HepG2 (cell line): ENCODE data around the gene NDUFV1. TPM values are rescaled to one million over a fixed set of nuclear protein-coding genes. Genes with fewer than 3 reads are reported as not detected.

Experiments used
- ATAC-seq: fragments of 200-7000 bp; cut with Tn5 transposase; 3 replicates; pipeline ENCODE4 v1.9.1; 2020; ENCODE audit warnings: mild to moderate bottlenecking, moderate library complexity
- BruUV-seq: library from RNA; stranded (reverse); fragments of 400-500 nt; replicated peaks from 2 replicates; lab custom pipeline; 2021; lab: Mats Ljungman, UMichigan
- CTCF ChIA-PET: fragments of 300-600 bp; formaldehyde crosslinking; extraction: SDS; loops from one replicate; lab custom pipeline; 2021; ENCODE audit warnings: low total read pairs, inconsistent platforms, low intra/inter-chr PET ratio; lab: Yijun Ruan, JAX
- POLR2A ChIA-PET: fragments of 350-600 bp; sonication (Branson Sonifier 250); formaldehyde crosslinking; loops from one replicate; lab custom pipeline; 2020; ENCODE audit warnings: antibody characterized with exemption, inconsistent platforms; lab: Yijun Ruan, JAX
- DNase-seq: peaks from one replicate; pipeline ENCODE4 v3.0.0-alpha.2; 2015; ENCODE audit warnings: low spot score
- FAIRE-seq: peaks from 3 replicates; lab custom pipeline; 2011; peaks lifted over from hg19 to GRCh38; lab: Jason Lieb, UNC
- H2AFZ ChIP-seq: one replicate; pipeline ENCODE4 v1.6.1; 2011; ENCODE audit warnings: low read length, inconsistent platforms
- H3K27ac ChIP-seq: fragments of 300-600 bp; 3 replicates; pipeline ENCODE4 v1.8.0; 2011; ENCODE audit warnings: mixed run types, mild to moderate bottlenecking, mixed read lengths, low read length, inconsistent platforms; ENCODE audit not compliant: insufficient read depth; ENCODE audit errors: extremely low read length
- H3K27me3 ChIP-seq, 2 experiments: fragments of 200-600 bp in 1 of 2; 2 replicates in 1 of 2; 3 replicates in 1 of 2; pipeline versions ENCODE4 v1.6.0 to v1.8.0; 2011; ENCODE audit warnings: low read length in 2 of 2, mild to moderate bottlenecking in 2 of 2, moderate library complexity in 2 of 2, inconsistent platforms in 1 of 2; ENCODE audit not compliant: insufficient read depth in 2 of 2, control insufficient read depth in 1 of 2
- H3K36me3 ChIP-seq, 2 experiments: fragments of 200-600 bp in 1 of 2; replicated peaks in 1 of 2; 2 replicates in 1 of 2; 3 replicates in 1 of 2; pipeline versions ENCODE4 v1.5.1 to v1.8.0; 2011; ENCODE audit warnings: low read length in 2 of 2, inconsistent platforms in 1 of 2; ENCODE audit not compliant: insufficient read depth in 2 of 2, control insufficient read depth in 1 of 2
- H3K4me1 ChIP-seq: 2 replicates; pipeline ENCODE4 v1.5.1; 2012; ENCODE audit warnings: low read length, inconsistent platforms; ENCODE audit not compliant: insufficient read depth
- H3K4me2 ChIP-seq: 2 replicates; pipeline ENCODE4 v1.6.0; 2011; ENCODE audit warnings: low read depth, low read length, inconsistent platforms
- H3K4me3 ChIP-seq, 3 experiments: fragments of 200-600 bp in 1 of 3; sonication (generic), shearing (Covaris generic) in 1 of 3; replicated peaks in 1 of 3; 2 replicates each; pipeline ENCODE4 v1.5.1; 2011 to 2016; ENCODE audit warnings: low read length in 3 of 3, inconsistent platforms in 2 of 3, low read depth in 2 of 3, mild to moderate bottlenecking in 2 of 3, control low read depth in 1 of 3, mixed read lengths in 1 of 3; ENCODE audit not compliant: insufficient read depth in 1 of 3
- H3K79me2 ChIP-seq: one replicate; pipeline ENCODE4 v1.6.1; 2011; ENCODE audit warnings: low read length, inconsistent platforms; ENCODE audit not compliant: insufficient read depth
- H3K9ac ChIP-seq: 2 replicates; pipeline ENCODE4 v1.6.0; 2011; ENCODE audit warnings: mild to moderate bottlenecking, low read depth, low read length, inconsistent platforms; ENCODE audit not compliant: insufficient read depth
- H3K9me3 ChIP-seq: 2 replicates; pipeline ENCODE4 v1.5.1; 2012; ENCODE audit warnings: mild to moderate bottlenecking, low read length
- H4K20me1 ChIP-seq: 2 replicates; pipeline ENCODE4 v1.6.0; 2011; ENCODE audit warnings: inconsistent platforms, mild to moderate bottlenecking, low read length, moderate library complexity; ENCODE audit not compliant: insufficient read depth
- AGO1 ChIP-seq: fragments of 200-400 bp; formaldehyde crosslinking; IDR thresholded peaks from 2 replicates; pipeline ENCODE4 v1.6.1; 2017; ENCODE audit warnings: mild to moderate bottlenecking, low read depth, low read length, moderate library complexity; ENCODE audit not compliant: poor library complexity, severe bottlenecking
- AKNA ChIP-seq: sonication (generic); formaldehyde crosslinking; IDR thresholded peaks from 2 replicates; pipeline ENCODE4 v1.4.0; 2020; ENCODE audit warnings: missing genetic modification reagents, borderline replicate concordance
- CC2D1A ChIP-seq: sonication (generic); formaldehyde crosslinking; IDR thresholded peaks from 2 replicates; pipeline ENCODE4 v1.8.1; 2023; ENCODE audit warnings: mild to moderate bottlenecking, missing genetic modification reagents
- CREBL2 ChIP-seq: sonication (generic); formaldehyde crosslinking; IDR thresholded peaks from 2 replicates; pipeline ENCODE4 v1.8.1; 2023; ENCODE audit warnings: missing genetic modification reagents, mild to moderate bottlenecking, borderline replicate concordance
- DNMT3B ChIP-seq: conservative IDR thresholded peaks from 2 replicates; pipeline ENCODE4 v1.6.1; 2016; ENCODE audit warnings: missing biosample characterization, control low read depth
- FOXJ3 ChIP-seq: sonication (generic); formaldehyde crosslinking; IDR thresholded peaks from 2 replicates; pipeline ENCODE4 v1.4.0; 2020; ENCODE audit warnings: missing genetic modification reagents, mild to moderate bottlenecking, borderline replicate concordance
- FOXM1 ChIP-seq: sonication (generic); formaldehyde crosslinking; IDR thresholded peaks from 2 replicates; pipeline ENCODE4 v1.5.0; 2020; ENCODE audit warnings: missing genetic modification reagents
- HNRNPL ChIP-seq: fragments of 200-400 bp; formaldehyde crosslinking; IDR thresholded peaks from 2 replicates; pipeline ENCODE4 v1.6.1; 2017; ENCODE audit warnings: mild to moderate bottlenecking, low read depth, low read length
- ZBTB7A ChIP-seq: sonication (generic); formaldehyde crosslinking; IDR thresholded peaks from 2 replicates; pipeline ENCODE4 v1.8.0; 2022; ENCODE audit warnings: mild to moderate bottlenecking, missing genetic modification reagents
- ZNF230 ChIP-seq: sonication (generic); formaldehyde crosslinking; IDR thresholded peaks from 2 replicates; pipeline ENCODE4 v1.4.0; 2020; ENCODE audit warnings: mild to moderate bottlenecking, missing genetic modification reagents
- WGBS: methylation state at CpG from one replicate; pipeline ENCODE4 v1.1.6; 2017; ENCODE audit warnings: low lambda C conversion rate; 5-methylcytosine and 5-hydroxymethylcytosine counted together
- in situ Hi-C: cut with HindIII; loops from 2 replicates; pipeline ENCODE4 v1.10.0; 2017; ENCODE audit warnings: low pct_unique_long_range_greater_than_20kb; ENCODE audit not compliant: extremely low pct_ligation_motif_present
- intact Hi-C: fragments of 100-400 bp; cut with micrococcal nuclease; formaldehyde crosslinking; loops from one replicate; pipeline ENCODE4 v1.10.0; 2022; ENCODE audit not compliant: unreplicated experiment
- polyA plus RNA-seq, 8 experiments: library from polyadenylated mRNA; depleted of rRNA in 3 of 8; stranded (reverse) in 7 of 8; unstranded in 1 of 8; fragments of >200 nt; fragmentation: Illumina TruSeq in 4 of 8; extraction: Trizol in 4 of 8; gene quantifications; 2 replicates each; pipeline versions ENCODE4 v1.2.1 to v1.2.3, GENCODE V29; 2011 to 2016; ENCODE audit warnings: low read depth in 4 of 8, missing spikeins in 1 of 8, mixed read lengths in 1 of 8; ENCODE audit not compliant: insufficient read depth in 1 of 8
- total RNA-seq, 5 experiments: library from RNA; depleted of rRNA; stranded (reverse); fragments of >200 nt; fragmentation: Illumina TruSeq; extraction: Trizol; gene quantifications; 2 replicates each; pipeline ENCODE4 v1.2.3, GENCODE V29; 2016; ENCODE audit warnings: low read depth in 1 of 5
- TF ChIP-seq, protein P1 (sequence below): sonication (generic); formaldehyde crosslinking; IDR thresholded peaks from 2 replicates; pipeline ENCODE4 v1.4.0; 2020; ENCODE audit warnings: missing genetic modification reagents
- TF ChIP-seq, protein P2 (sequence below): sonication (generic); formaldehyde crosslinking; IDR thresholded peaks from 2 replicates; pipeline ENCODE4 v1.5.1; 2020; ENCODE audit warnings: missing genetic modification reagents, mild to moderate bottlenecking, borderline replicate concordance
- TF ChIP-seq, protein P3 (sequence below): sonication (generic); formaldehyde crosslinking; IDR thresholded peaks from 2 replicates; pipeline ENCODE4 v1.4.0; 2020; ENCODE audit warnings: missing genetic modification reagents, mild to moderate bottlenecking, borderline replicate concordance

Gene NDUFV1
- total and polyA plus RNA-seq, 2 of the 13 experiments (the other 11 are each of a cell fraction or from before 2014, with no cell fraction given) = 88.9 to 137 TPM

DNA sequence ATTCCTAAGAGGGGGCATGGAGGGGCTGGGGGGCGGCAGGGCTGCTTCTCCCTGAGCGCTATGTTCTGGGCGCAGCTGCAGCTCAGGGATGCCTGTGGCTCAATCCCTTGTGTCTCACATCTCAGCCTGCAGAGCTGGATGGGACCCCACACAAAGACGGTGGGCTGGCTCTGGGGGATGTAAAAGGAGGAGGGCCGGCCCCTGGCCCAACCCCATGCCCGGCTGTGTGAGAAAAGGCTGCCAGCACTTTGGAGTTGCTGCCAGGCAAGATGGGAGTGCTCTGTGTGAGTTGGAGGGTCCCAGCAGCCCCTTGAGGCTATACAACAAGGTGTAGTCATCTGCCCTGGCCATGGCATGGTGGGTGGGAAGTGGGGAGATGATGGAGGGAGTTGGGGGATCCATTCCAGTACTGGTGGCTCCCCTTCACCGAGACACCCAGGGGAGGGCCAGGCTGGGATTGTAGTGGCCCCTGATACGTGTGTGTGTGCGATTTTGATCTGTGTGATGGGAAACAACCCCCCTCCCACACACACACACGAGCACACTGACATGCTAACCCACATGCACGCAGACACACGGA is 34.1 kb downstream of the NDUFV1 start:
- 87% methylated on average over 3 of the region's 12 CpGs for WGBS
- in situ Hi-C loops = no loop called here
- no peak for TF ChIP-seq CREBL2
- TF ChIP-seq, protein P1, sequence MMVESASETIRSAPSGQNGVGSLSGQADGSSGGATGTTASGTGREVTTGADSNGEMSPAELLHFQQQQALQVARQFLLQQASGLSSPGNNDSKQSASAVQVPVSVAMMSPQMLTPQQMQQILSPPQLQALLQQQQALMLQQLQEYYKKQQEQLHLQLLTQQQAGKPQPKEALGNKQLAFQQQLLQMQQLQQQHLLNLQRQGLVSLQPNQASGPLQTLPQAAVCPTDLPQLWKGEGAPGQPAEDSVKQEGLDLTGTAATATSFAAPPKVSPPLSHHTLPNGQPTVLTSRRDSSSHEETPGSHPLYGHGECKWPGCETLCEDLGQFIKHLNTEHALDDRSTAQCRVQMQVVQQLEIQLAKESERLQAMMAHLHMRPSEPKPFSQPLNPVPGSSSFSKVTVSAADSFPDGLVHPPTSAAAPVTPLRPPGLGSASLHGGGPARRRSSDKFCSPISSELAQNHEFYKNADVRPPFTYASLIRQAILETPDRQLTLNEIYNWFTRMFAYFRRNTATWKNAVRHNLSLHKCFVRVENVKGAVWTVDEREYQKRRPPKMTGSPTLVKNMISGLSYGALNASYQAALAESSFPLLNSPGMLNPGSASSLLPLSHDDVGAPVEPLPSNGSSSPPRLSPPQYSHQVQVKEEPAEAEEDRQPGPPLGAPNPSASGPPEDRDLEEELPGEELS (CRISPR knock-in tag) = no peak
- no peak for TF ChIP-seq FOXJ3 (CRISPR knock-in tag)
- TF ChIP-seq, protein P2, sequence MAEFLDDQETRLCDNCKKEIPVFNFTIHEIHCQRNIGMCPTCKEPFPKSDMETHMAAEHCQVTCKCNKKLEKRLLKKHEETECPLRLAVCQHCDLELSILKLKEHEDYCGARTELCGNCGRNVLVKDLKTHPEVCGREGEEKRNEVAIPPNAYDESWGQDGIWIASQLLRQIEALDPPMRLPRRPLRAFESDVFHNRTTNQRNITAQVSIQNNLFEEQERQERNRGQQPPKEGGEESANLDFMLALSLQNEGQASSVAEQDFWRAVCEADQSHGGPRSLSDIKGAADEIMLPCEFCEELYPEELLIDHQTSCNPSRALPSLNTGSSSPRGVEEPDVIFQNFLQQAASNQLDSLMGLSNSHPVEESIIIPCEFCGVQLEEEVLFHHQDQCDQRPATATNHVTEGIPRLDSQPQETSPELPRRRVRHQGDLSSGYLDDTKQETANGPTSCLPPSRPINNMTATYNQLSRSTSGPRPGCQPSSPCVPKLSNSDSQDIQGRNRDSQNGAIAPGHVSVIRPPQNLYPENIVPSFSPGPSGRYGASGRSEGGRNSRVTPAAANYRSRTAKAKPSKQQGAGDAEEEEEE (CRISPR knock-in tag) = no peak
- no peak for TF ChIP-seq FOXM1 (CRISPR knock-in tag)
- TF ChIP-seq ZNF230 (CRISPR knock-in tag) = no peak
- TF ChIP-seq, protein P3, sequence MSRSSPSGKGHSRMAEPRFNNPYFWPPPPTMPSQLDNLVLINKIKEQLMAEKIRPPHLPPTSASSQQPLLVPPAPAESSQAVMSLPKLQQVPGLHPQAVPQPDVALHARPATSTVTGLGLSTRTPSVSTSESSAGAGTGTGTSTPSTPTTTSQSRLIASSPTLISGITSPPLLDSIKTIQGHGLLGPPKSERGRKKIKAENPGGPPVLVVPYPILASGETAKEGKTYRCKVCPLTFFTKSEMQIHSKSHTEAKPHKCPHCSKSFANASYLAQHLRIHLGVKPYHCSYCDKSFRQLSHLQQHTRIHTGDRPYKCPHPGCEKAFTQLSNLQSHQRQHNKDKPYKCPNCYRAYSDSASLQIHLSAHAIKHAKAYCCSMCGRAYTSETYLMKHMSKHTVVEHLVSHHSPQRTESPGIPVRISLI = no peak
- TF ChIP-seq AGO1 = no peak
- TF ChIP-seq HNRNPL = no peak
- no peak for TF ChIP-seq AKNA (CRISPR knock-in tag)
- no peak for TF ChIP-seq ZBTB7A (CRISPR knock-in tag)
- no peak for TF ChIP-seq CC2D1A (CRISPR knock-in tag)
- TF ChIP-seq DNMT3B (CRISPR knock-in tag) = no peak

More for the DNA sequence above, 34.1 kb downstream of the NDUFV1 start:
- Histone ChIP-seq H3K79me2 (no peaks in the 10 kb centered on the region), H3K27ac (no peak overlapping the region), H3K36me3 (no peaks in the 10 kb centered on the region), H4K20me1 (no peaks in the 10 kb centered on the region), H3K4me3 (no peak overlapping the region), H3K9me3 (no peaks in the 10 kb centered on the region), H3K27me3 (peaks cover 0 to 9% of the 10 kb centered on the region in 2 experiments; a peak in 3 of 5 replicates), H3K4me2 (no peak overlapping the region), H2AFZ (no peak overlapping the region), H3K9ac (no peak overlapping the region), H3K4me1 (peaks cover 15% of the 10 kb centered on the region)
- FAIRE-seq = no peak
- intact Hi-C loops = loop anchor here (2.0 kb wide), 1 partner anchor 18 kb away; no protein-coding TSS in a partner anchor
- ChIA-PET POLR2A (interaction anchor here (2.4 kb wide), 1 partner anchor 11 kb away, joined by 9 read pairs; the partner anchor contains the start of gene NUDT8), CTCF (interaction anchor here (3.5 kb wide), 1 partner anchor 19 kb away, joined by 12 read pairs; no protein-coding TSS in a partner anchor)
- ATAC-seq = no peak
- DNase-seq = no peak
- BruUV-seq = no TSS peak
